GM19023 (cell line): Measurements from ENCODE around the gene FBXO8.
"Not testable (repeated sequence)": the region's sequence is repeated elsewhere in the genome, so short reads cannot be mapped to it uniquely, and the experiment has no call there.

Experiments
- ATAC-seq: cut with Tn5 transposase; IDR thresholded peaks from one replicate; pipeline ENCODE4 v1.9.1; 2021; ENCODE audit warnings: mild to moderate bottlenecking, moderate library complexity; ENCODE audit not compliant: unreplicated experiment

Gene FBXO8

GRCh38 chr4:174284487-174284886 is 1.0 kb upstream of the FBXO8 start:
- ATAC-seq = no peak

GRCh38 chr4:174282836-174283506 is 496 bp downstream of the FBXO8 start:
- ATAC-seq = peak; percentile 96

GRCh38 chr4:174281901-174282300 is 1.6 kb downstream of the FBXO8 start:
- ATAC-seq = no peak

- no peak for ATAC-seq
Measured at GRCh38 chr4:174281182-174281737, 2.2 kb downstream of the FBXO8 start.

- no peak for ATAC-seq
Measured at GRCh38 chr4:174279433-174280155, 3.9 kb downstream of the FBXO8 start.

- no peak for ATAC-seq
Measured at GRCh38 chr4:174278467-174278866, 5.0 kb downstream of the FBXO8 start.

GRCh38 chr4:174277433-174277832 is 6.0 kb downstream of the FBXO8 start:
- ATAC-seq = no peak

GRCh38 chr4:174275101-174275500 is 8.4 kb downstream of the FBXO8 start:
- ATAC-seq = no peak

GRCh38 chr4:174274436-174274835 is 9.0 kb downstream of the FBXO8 start:
- no peak for ATAC-seq

GRCh38 chr4:174273930-174274329 is 9.5 kb downstream of the FBXO8 start:
- ATAC-seq = no peak

GRCh38 chr4:174266416-174266815 is 17.1 kb downstream of the FBXO8 start:
- no peak for ATAC-seq

GRCh38 chr4:174265916-174266315 is 17.6 kb downstream of the FBXO8 start:
- ATAC-seq = no peak

GRCh38 chr4:174263445-174263736 is 20.1 kb downstream of the FBXO8 start:
- no peak for ATAC-seq

- ATAC-seq = no peak
Measured at GRCh38 chr4:174262624-174263444, 20.6 kb downstream of the FBXO8 start.

- ATAC-seq = not testable (repeated sequence)
Measured at GRCh38 chr4:174261432-174261831, 22.0 kb downstream of the FBXO8 start.

- ATAC-seq = peak; percentile 48
Measured at GRCh38 chr4:174260099-174260498, 23.4 kb downstream of the FBXO8 start.

GRCh38 chr4:174259580-174259979 is 23.9 kb downstream of the FBXO8 start:
- ATAC-seq = no peak

GRCh38 chr4:174256277-174256713 is 27.2 kb downstream of the FBXO8 start:
- no peak for ATAC-seq

GRCh38 chr4:174255786-174256185 is 27.7 kb downstream of the FBXO8 start:
- ATAC-seq = no peak

- ATAC-seq = no peak
Measured at GRCh38 chr4:174255374-174255773, 28.1 kb downstream of the FBXO8 start.

GRCh38 chr4:174254613-174255012 is 28.9 kb downstream of the FBXO8 start:
- no peak for ATAC-seq
